ENCODE measurements around the gene CSH1.

Gene CSH1

GRCh38 chr17:63939401-63939800, 43.0 kb upstream of the CSH1 start:
- no peaks in the 10 kb centered on the region for H3K27me3 ChIP-seq (ENCODE audit: control insufficient read depth, low read length)
- H3K4me1 ChIP-seq (ENCODE audit: control insufficient read depth, low read length): peaks cover 63% of the 10 kb centered on the region
- H3K27ac ChIP-seq (ENCODE audit: low read depth, low read length): no peak overlapping the region
- H4K20me1 ChIP-seq (ENCODE audit: control insufficient read depth, insufficient read depth, low read depth, low read length): no peaks in the 10 kb centered on the region
- H3K9me2 ChIP-seq (replicated peaks; ENCODE audit: control insufficient read depth, low read length): no peaks in the 10 kb centered on the region
- TF ChIP-seq EZH2phosphoT487 (IDR thresholded peaks at IDR 0.05; ENCODE audit: borderline replicate concordance, low read length): no peak
- TF ChIP-seq CTCF (IDR thresholded peaks at IDR 0.05; ENCODE audit: low read depth, low read length, poor library complexity, severe bottlenecking): no peak
- peaks cover 5% of the 10 kb centered on the region; the same call in 1 of the 2 replicates for H3F3A ChIP-seq (ENCODE audit: control insufficient read depth, insufficient read depth)
- H3K4me3 ChIP-seq (ENCODE audit: low read length): no peak overlapping the region
- H3K36me3 ChIP-seq (ENCODE audit: control insufficient read depth, low read length): no peaks in the 10 kb centered on the region
- no peaks in the 10 kb centered on the region for H3K9me3 ChIP-seq (ENCODE audit: control insufficient read depth, insufficient read depth, low read length)
- H3K79me2 ChIP-seq (ENCODE audit: control insufficient read depth, low read length): no peaks in the 10 kb centered on the region
- H3K4me2 ChIP-seq (ENCODE audit: low read length): no peak overlapping the region

- Histone ChIP-seq H3K4me3 (ENCODE audit: low read length) (no peak overlapping the region), H3K27me3 (ENCODE audit: control insufficient read depth, low read length) (no peaks in the 10 kb centered on the region), H3K4me2 (ENCODE audit: low read length) (peak overlapping the region; percentile 48; the same call in 1 of the 2 replicates), H4K20me1 (ENCODE audit: control insufficient read depth, insufficient read depth, low read depth, low read length) (no peaks in the 10 kb centered on the region), H3K4me1 (ENCODE audit: control insufficient read depth, low read length) (peaks cover 73% of the 10 kb centered on the region), H3K9me3 (ENCODE audit: control insufficient read depth, insufficient read depth, low read length) (no peaks in the 10 kb centered on the region), H3F3A (ENCODE audit: control insufficient read depth, insufficient read depth) (0 out of 2 replicates have a peak, but pooled peaks cover 4% of the 10 kb centered on the region), H3K9me2 (replicated peaks; ENCODE audit: control insufficient read depth, low read length) (no peaks in the 10 kb centered on the region), H3K36me3 (ENCODE audit: control insufficient read depth, low read length) (no peaks in the 10 kb centered on the region), H3K79me2 (ENCODE audit: control insufficient read depth, low read length) (no peaks in the 10 kb centered on the region; the same call in 1 of the 2 replicates), H3K27ac (ENCODE audit: low read depth, low read length) (no peak overlapping the region)
- TF ChIP-seq EZH2phosphoT487 (IDR thresholded peaks at IDR 0.05; ENCODE audit: borderline replicate concordance, low read length) (no peak), CTCF (IDR thresholded peaks at IDR 0.05; ENCODE audit: low read depth, low read length, poor library complexity, severe bottlenecking) (no peak)
These were observed 41.5 kb upstream of the CSH1 start for GRCh38 chr17:63937920-63938319.

- peak; percentile 34 for TF ChIP-seq CTCF (IDR thresholded peaks at IDR 0.05; ENCODE audit: low read depth, low read length, poor library complexity, severe bottlenecking)
- no peak for TF ChIP-seq EZH2phosphoT487 (IDR thresholded peaks at IDR 0.05; ENCODE audit: borderline replicate concordance, low read length)
- H3K9me2 ChIP-seq (replicated peaks; ENCODE audit: control insufficient read depth, low read length): no peaks in the 10 kb centered on the region
- peaks cover 79% of the 10 kb centered on the region for H3K4me1 ChIP-seq (ENCODE audit: control insufficient read depth, low read length)
- H4K20me1 ChIP-seq (ENCODE audit: control insufficient read depth, insufficient read depth, low read depth, low read length): no peaks in the 10 kb centered on the region
- H3K9me3 ChIP-seq (ENCODE audit: control insufficient read depth, insufficient read depth, low read length): no peaks in the 10 kb centered on the region
- no peaks in the 10 kb centered on the region for H3K27me3 ChIP-seq (ENCODE audit: control insufficient read depth, low read length)
- peak overlapping the region; percentile 24 for H3K27ac ChIP-seq (ENCODE audit: low read depth, low read length)
- 0 out of 2 replicates have a peak, but pooled peaks cover 4% of the 10 kb centered on the region for H3F3A ChIP-seq (ENCODE audit: control insufficient read depth, insufficient read depth)
- no peaks in the 10 kb centered on the region for H3K36me3 ChIP-seq (ENCODE audit: control insufficient read depth, low read length)
- peaks cover 6% of the 10 kb centered on the region for H3K79me2 ChIP-seq (ENCODE audit: control insufficient read depth, low read length)
- peak overlapping the region; percentile 26 for H3K4me3 ChIP-seq (ENCODE audit: low read length)
- peak overlapping the region; percentile 48 for H3K4me2 ChIP-seq (ENCODE audit: low read length)
These were observed 40.9 kb upstream of the CSH1 start for GRCh38 chr17:63937319-63937718.

Data from DOHH2 (cell line).